ENCODE results near the gene TNRC18. TPM values are rescaled to one million over a fixed set of nuclear protein-coding genes. Genes with fewer than 3 reads are reported as not detected.

The TNRC18 gene
- total and polyA plus RNA-seq, 2 of the 8 experiments (the other 6 are each of a cell fraction or from before 2014, with no cell fraction given): 1.7 to 8.6 TPM

DNA sequence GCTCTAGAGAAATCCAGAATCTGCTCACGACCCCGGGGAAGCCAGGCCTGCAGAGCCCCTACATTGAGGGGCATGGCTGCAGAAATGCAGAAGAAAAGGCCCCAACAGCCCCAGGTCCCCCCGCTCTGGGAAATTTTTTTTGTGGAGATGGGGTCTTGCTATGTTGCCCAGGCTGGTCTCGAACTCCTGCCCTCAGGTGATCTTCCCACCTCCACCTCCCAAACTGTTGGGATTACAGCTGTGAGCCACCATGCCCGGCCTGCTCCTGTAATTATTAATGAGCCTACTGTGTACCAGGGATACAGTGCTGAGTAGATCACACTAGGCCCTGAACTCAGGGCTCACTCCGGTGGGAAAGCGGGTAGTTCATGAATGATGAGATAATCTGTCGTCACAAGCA, 29.9 kb downstream of the TNRC18 start (continued):
- TF ChIP-seq CHD7 (IDR thresholded peaks at IDR 0.05; ENCODE audit: insufficient replicate concordance, low read length): no peak
- no peak for TF ChIP-seq ATF2 (IDR thresholded peaks at IDR 0.05; ENCODE audit: low read length)
- no peak for TF ChIP-seq SP4 (IDR thresholded peaks at IDR 0.05; ENCODE audit: low read length)
- TF ChIP-seq SUZ12 (IDR thresholded peaks at IDR 0.05; ENCODE audit: low read length): no peak
- no peak for TF ChIP-seq BCL11A (IDR thresholded peaks at IDR 0.05; ENCODE audit: low read depth in 2 of 2, low read length in 2 of 2)
- no peak for TF ChIP-seq CEBPB (IDR thresholded peaks at IDR 0.05; ENCODE audit: low read depth, low read length)
- TF ChIP-seq GABPA (IDR thresholded peaks at IDR 0.05; ENCODE audit: borderline replicate concordance, insufficient read depth, low read length): no peak
- TF ChIP-seq SIX5 (IDR thresholded peaks at IDR 0.05; ENCODE audit: low read depth, low read length): no peak
- TF ChIP-seq SIRT6 (IDR thresholded peaks at IDR 0.05; ENCODE audit: low read length): no peak
